ENCODE data around the gene TNS1. TPM values are rescaled to one million over a fixed set of nuclear protein-coding genes. Genes with fewer than 3 reads are reported as not detected.

TNS1 gene
- total RNA-seq, 1 donor from 2014 or later: 1,334 TPM

GRCh38 chr2:217990389-217990788 is 12.4 kb downstream of the TNS1 start:
- intact Hi-C loops (cut with DNase I): no loop called here
- DNase-seq (ENCODE audit: low spot score in 2 of 2): no peak

GRCh38 chr2:217989221-217989948 is 13.4 kb downstream of the TNS1 start:
- no peak for DNase-seq (ENCODE audit: low spot score in 2 of 2)
- Histone ChIP-seq H3K27me3 (no peaks in the 10 kb centered on the region), H3K4me3 (no peak overlapping the region), H3K4me1 (peaks cover 12 to 31% of the 10 kb centered on the region in 2 donors), H3K27ac (peak overlapping the region; percentile 57 to 68), H3K9me3 (no peaks in the 10 kb centered on the region), H3K36me3 (peaks cover 23% of the 10 kb centered on the region in 2 donors)
- TF ChIP-seq, protein P1, sequence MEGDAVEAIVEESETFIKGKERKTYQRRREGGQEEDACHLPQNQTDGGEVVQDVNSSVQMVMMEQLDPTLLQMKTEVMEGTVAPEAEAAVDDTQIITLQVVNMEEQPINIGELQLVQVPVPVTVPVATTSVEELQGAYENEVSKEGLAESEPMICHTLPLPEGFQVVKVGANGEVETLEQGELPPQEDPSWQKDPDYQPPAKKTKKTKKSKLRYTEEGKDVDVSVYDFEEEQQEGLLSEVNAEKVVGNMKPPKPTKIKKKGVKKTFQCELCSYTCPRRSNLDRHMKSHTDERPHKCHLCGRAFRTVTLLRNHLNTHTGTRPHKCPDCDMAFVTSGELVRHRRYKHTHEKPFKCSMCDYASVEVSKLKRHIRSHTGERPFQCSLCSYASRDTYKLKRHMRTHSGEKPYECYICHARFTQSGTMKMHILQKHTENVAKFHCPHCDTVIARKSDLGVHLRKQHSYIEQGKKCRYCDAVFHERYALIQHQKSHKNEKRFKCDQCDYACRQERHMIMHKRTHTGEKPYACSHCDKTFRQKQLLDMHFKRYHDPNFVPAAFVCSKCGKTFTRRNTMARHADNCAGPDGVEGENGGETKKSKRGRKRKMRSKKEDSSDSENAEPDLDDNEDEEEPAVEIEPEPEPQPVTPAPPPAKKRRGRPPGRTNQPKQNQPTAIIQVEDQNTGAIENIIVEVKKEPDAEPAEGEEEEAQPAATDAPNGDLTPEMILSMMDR (IDR thresholded peaks at IDR 0.05): no peak
- intact Hi-C loops (cut with DNase I): loop anchor here (2.0 kb wide), 1 partner anchor 103 kb away; no protein-coding TSS in a partner anchor

More at GRCh38 chr2:217990389-217990788, 12.4 kb downstream of the TNS1 start:
- TF ChIP-seq, protein P1 (IDR thresholded peaks at IDR 0.05): no peak
- peaks cover 20 to 41% of the 10 kb centered on the region in 2 donors for H3K4me1 ChIP-seq
- H3K27me3 ChIP-seq: no peaks in the 10 kb centered on the region
- H3K36me3 ChIP-seq: peaks cover 23% of the 10 kb centered on the region in 2 donors
- no peaks in the 10 kb centered on the region for H3K9me3 ChIP-seq
- no peak overlapping the region for H3K27ac ChIP-seq
- no peak overlapping the region for H3K4me3 ChIP-seq

- Histone ChIP-seq H3K27me3 (no peaks in the 10 kb centered on the region), H3K4me3 (peak overlapping the region; percentile 19 to 47), H3K27ac (peak overlapping the region; percentile 57 to 68)
These were observed 14.0 kb downstream of the TNS1 start for GRCh38 chr2:217988840-217989204.

DNA sequence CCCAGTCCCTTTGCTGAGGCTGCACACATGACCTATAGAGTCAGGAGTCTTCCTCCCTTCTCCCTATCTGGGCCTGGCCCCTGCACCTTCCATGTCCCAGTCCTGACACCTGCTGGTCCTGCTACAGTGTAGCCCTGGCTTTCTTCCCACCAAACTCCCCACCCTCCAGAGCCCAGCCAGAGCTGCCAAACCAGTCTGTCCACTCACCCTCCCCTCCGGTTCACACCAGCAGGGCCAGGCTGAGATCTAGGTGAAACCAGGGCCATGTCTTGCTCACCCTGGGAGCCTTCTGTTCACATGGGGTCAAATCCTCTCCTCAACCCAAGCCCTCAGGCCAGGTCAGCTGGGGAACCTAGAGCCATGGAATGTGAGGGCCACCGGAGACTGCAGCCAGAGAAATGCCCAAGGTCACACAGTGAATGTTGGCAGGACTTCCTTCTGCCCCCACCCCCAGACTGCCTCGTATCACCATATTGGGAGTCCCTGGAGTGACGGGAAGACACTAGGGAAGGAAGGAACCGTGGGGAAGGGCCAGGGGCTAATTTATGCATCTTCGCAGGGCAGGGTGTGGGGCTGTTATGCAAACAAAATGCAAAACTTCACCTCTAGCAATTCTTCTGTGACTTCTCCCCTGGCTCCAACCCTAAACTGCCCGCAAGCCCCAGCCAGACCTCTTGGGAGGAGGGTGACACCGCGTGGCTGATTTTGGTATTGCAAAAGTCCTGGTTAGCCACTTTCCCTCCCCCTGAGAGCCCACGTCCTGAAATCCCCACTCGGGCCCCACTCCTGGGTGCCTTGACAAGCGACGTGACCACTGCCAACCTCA is 14.6 kb downstream of the TNS1 start:
- TF ChIP-seq, protein P1 (IDR thresholded peaks at IDR 0.05): peak; percentile 91 to 97 (median 95)
- Histone ChIP-seq H3K27me3 (no peaks in the 10 kb centered on the region), H3K4me3 (peak overlapping the region; percentile 19 to 47), H3K36me3 (peaks cover 23 to 26% of the 10 kb centered on the region in 2 donors), H3K27ac (peak overlapping the region; percentile 57 to 68), H3K4me1 (peaks cover 8 to 20% of the 10 kb centered on the region in 2 donors), H3K9me3 (no peaks in the 10 kb centered on the region)
- DNase-seq (ENCODE audit: low spot score in 2 of 2): peak in 1 of 2 donors; percentile 93
- intact Hi-C loops (cut with DNase I): loop anchor here (1.0 to 2.0 kb wide), 3 partner anchors 44 to 203 kb away; no protein-coding TSS in a partner anchor

More at GRCh38 chr2:217988840-217989204, 14.0 kb downstream of the TNS1 start:
- Histone ChIP-seq H3K9me3 (no peaks in the 10 kb centered on the region), H3K36me3 (peaks cover 23 to 26% of the 10 kb centered on the region in 2 donors), H3K4me1 (peaks cover 8 to 26% of the 10 kb centered on the region in 2 donors)
- intact Hi-C loops (cut with DNase I): loop anchor here (1.0 to 2.0 kb wide), 3 partner anchors 45 to 204 kb away; no protein-coding TSS in a partner anchor
- DNase-seq (ENCODE audit: low spot score in 2 of 2): peak in 1 of 2 donors; percentile 84
- TF ChIP-seq, protein P1 (IDR thresholded peaks at IDR 0.05): no peak

DNA sequence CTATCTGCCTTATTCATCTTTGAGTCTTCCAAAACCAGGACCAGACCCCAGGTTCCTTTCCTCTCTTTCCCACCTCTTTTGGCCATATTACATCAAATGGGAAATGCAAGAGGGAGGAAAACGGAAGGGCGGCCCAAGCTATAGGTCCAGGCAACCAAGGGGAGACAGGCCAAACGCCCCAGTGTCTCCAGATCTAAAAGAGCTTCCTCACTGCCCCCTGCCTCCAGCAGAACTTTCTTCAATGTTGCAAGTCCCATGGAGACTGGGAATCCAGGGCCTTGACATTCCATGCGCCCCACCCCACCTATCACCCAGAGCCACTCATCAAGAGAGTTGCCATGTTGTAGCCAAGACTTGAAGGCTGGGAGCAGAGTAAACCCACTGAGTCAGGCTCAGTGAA is 15.4 kb downstream of the TNS1 start:
- Histone ChIP-seq H3K36me3 (peaks cover 23 to 26% of the 10 kb centered on the region in 2 donors), H3K4me1 (peaks cover 5 to 20% of the 10 kb centered on the region in 2 donors), H3K27ac (peak overlapping the region; percentile 57 to 68), H3K27me3 (no peaks in the 10 kb centered on the region), H3K9me3 (no peaks in the 10 kb centered on the region), H3K4me3 (peak overlapping the region in 1 of 2 donors; percentile 47)
- intact Hi-C loops (cut with DNase I): no loop called here
- TF ChIP-seq, protein P1 (IDR thresholded peaks at IDR 0.05): no peak
- no peak for DNase-seq (ENCODE audit: low spot score in 2 of 2)

Data from ascending aorta (tissue), 2 donors.